WTC11 (cell line): ENCODE measurements around the gene TRAPPC10. TPM values are rescaled to one million over a fixed set of nuclear protein-coding genes. Genes with fewer than 3 reads are reported as not detected.

Experiments
- ATAC-seq: fragments of 200-7000 bp; cut with Tn5 transposase; 2 replicates; pipeline ENCODE4 v1.10.0; 2021; ENCODE audit warnings: mild to moderate bottlenecking, moderate library complexity
- CTCF ChIA-PET: fragments of 300-600 bp; sonication (Branson Sonifier 250); formaldehyde crosslinking; loops from one replicate; lab custom pipeline; 2021; ENCODE audit warnings: antibody characterized with exemption; lab: Charles Lee
- POLR2A ChIA-PET: fragments of 350-600 bp; sonication (Branson Sonifier 250); formaldehyde crosslinking; loops from one replicate; lab custom pipeline; 2021; ENCODE audit warnings: antibody characterized with exemption; lab: Charles Lee
- DNase-seq: peaks from one replicate; pipeline ENCODE4 v3.0.0; 2021; ENCODE audit warnings: low spot score
- H3K27ac Mint-ChIP-seq: 2 replicates; pipeline ENCODE4 v1.8.0; 2021; ENCODE audit warnings: mixed read lengths
- H3K27me3 Mint-ChIP-seq: 2 replicates; pipeline ENCODE4 v1.8.0; 2021; ENCODE audit warnings: low read depth, mild to moderate bottlenecking, moderate library complexity, mixed read lengths
- H3K36me3 Mint-ChIP-seq: 2 replicates; pipeline ENCODE4 v1.8.0; 2021; ENCODE audit warnings: mixed read lengths
- H3K4me1 Mint-ChIP-seq: 2 replicates; pipeline ENCODE4 v1.8.0; 2022; ENCODE audit warnings: mixed read lengths
- H3K4me3 Mint-ChIP-seq: 2 replicates; pipeline ENCODE4 v1.8.0; 2021; ENCODE audit warnings: mild to moderate bottlenecking, moderate library complexity, mixed read lengths
- H3K9me3 Mint-ChIP-seq: 2 replicates; pipeline ENCODE4 v1.8.0; 2021; ENCODE audit warnings: mixed read lengths
- ATF1 ChIP-seq: sonication (generic); formaldehyde crosslinking; IDR thresholded peaks from 2 replicates; pipeline ENCODE4 v1.8.1; 2023; ENCODE audit warnings: mild to moderate bottlenecking, moderate library complexity, missing genetic modification reagents
- CREB1 ChIP-seq: sonication (generic); formaldehyde crosslinking; IDR thresholded peaks from 2 replicates; pipeline ENCODE4 v1.8.0; 2023; ENCODE audit warnings: mild to moderate bottlenecking, missing genetic modification reagents
- CREM ChIP-seq: sonication (generic); formaldehyde crosslinking; IDR thresholded peaks from 2 replicates; pipeline ENCODE4 v1.8.1; 2022; ENCODE audit warnings: mild to moderate bottlenecking, missing genetic modification reagents, moderate library complexity
- ELF4 ChIP-seq: sonication (generic); formaldehyde crosslinking; IDR thresholded peaks from 2 replicates; pipeline ENCODE4 v1.8.1; 2022; ENCODE audit warnings: low read depth, mild to moderate bottlenecking, moderate library complexity, missing genetic modification reagents
- EMX1 ChIP-seq: fragments of 250-450 bp; sonication (Bioruptor Pico); IDR thresholded peaks from 2 replicates; pipeline ENCODE4 v1.8.0; 2021; ENCODE audit warnings: mild to moderate bottlenecking
- ESRRA ChIP-seq: sonication (generic); formaldehyde crosslinking; IDR thresholded peaks from 2 replicates; pipeline ENCODE4 v1.8.1; 2022; ENCODE audit warnings: mild to moderate bottlenecking, missing genetic modification reagents, borderline replicate concordance
- FOXK1 ChIP-seq: sonication (generic); formaldehyde crosslinking; IDR thresholded peaks from 2 replicates; pipeline ENCODE4 v1.8.0; 2022; ENCODE audit warnings: mild to moderate bottlenecking, moderate library complexity, missing genetic modification reagents
- JAZF1 ChIP-seq: fragments of 250-450 bp; sonication (Bioruptor Pico); IDR thresholded peaks from 2 replicates; pipeline ENCODE4 v1.9.0; 2021; ENCODE audit warnings: moderate library complexity, mild to moderate bottlenecking, inconsistent platforms
- MYBL2 ChIP-seq: sonication (generic); formaldehyde crosslinking; IDR thresholded peaks from 2 replicates; pipeline ENCODE4 v1.8.1; 2023; ENCODE audit warnings: mild to moderate bottlenecking, moderate library complexity, missing genetic modification reagents
- NFATC4 ChIP-seq: fragments of 250-450 bp; sonication (Bioruptor Pico); IDR thresholded peaks from 2 replicates; pipeline ENCODE4 v1.9.0; 2021; ENCODE audit warnings: mild to moderate bottlenecking
- NFYB ChIP-seq: sonication (generic); formaldehyde crosslinking; conservative IDR thresholded peaks from 2 replicates; pipeline ENCODE4 v1.8.0; 2022; ENCODE audit warnings: low read depth, missing genetic modification reagents
- NR1H2 ChIP-seq: sonication (generic); formaldehyde crosslinking; IDR thresholded peaks from 2 replicates; pipeline ENCODE4 v1.9.0; 2021; ENCODE audit warnings: mild to moderate bottlenecking, moderate library complexity, missing genetic modification reagents
- PRDM15 ChIP-seq: sonication (generic); formaldehyde crosslinking; IDR thresholded peaks from 2 replicates; pipeline ENCODE4 v1.8.0; 2022; ENCODE audit warnings: missing genetic modification reagents
- PRRX2 ChIP-seq: fragments of 250-450 bp; sonication (Bioruptor Pico); IDR thresholded peaks from 2 replicates; pipeline ENCODE4 v1.8.0; 2021; ENCODE audit warnings: mild to moderate bottlenecking
- RELA ChIP-seq: sonication (generic); formaldehyde crosslinking; IDR thresholded peaks from 2 replicates; pipeline ENCODE4 v1.8.1; 2022; ENCODE audit warnings: missing genetic modification reagents, mild to moderate bottlenecking, borderline replicate concordance
- SMAD4 ChIP-seq: sonication (generic); formaldehyde crosslinking; IDR thresholded peaks from 2 replicates; pipeline ENCODE4 v1.8.0; 2022; ENCODE audit warnings: mild to moderate bottlenecking, missing genetic modification reagents
- SOX15 ChIP-seq: fragments of 250-450 bp; sonication (Bioruptor Pico); IDR thresholded peaks from 2 replicates; pipeline ENCODE4 v1.9.0; 2021; ENCODE audit warnings: mild to moderate bottlenecking
- TP53 ChIP-seq: sonication (generic); formaldehyde crosslinking; IDR thresholded peaks from 2 replicates; pipeline ENCODE4 v1.8.1; 2023; ENCODE audit warnings: mild to moderate bottlenecking, missing genetic modification reagents
- ZBTB43 ChIP-seq: sonication (generic); formaldehyde crosslinking; IDR thresholded peaks from 2 replicates; pipeline ENCODE4 v1.8.1; 2023; ENCODE audit warnings: mild to moderate bottlenecking, missing genetic modification reagents
- ZMAT4 ChIP-seq: fragments of 250-450 bp; sonication (Bioruptor Pico); IDR thresholded peaks from 2 replicates; pipeline ENCODE4 v1.9.0; 2021; ENCODE audit warnings: mild to moderate bottlenecking
- ZNF263 ChIP-seq: sonication (generic); formaldehyde crosslinking; IDR thresholded peaks from 2 replicates; pipeline ENCODE4 v1.8.1; 2022; ENCODE audit warnings: low read depth, mild to moderate bottlenecking, moderate library complexity, missing genetic modification reagents
- ZNF317 ChIP-seq: sonication (generic); formaldehyde crosslinking; IDR thresholded peaks from 2 replicates; pipeline ENCODE4 v1.8.1; 2023; ENCODE audit warnings: low read depth, mild to moderate bottlenecking, moderate library complexity, missing genetic modification reagents, borderline replicate concordance
- ZNF423 ChIP-seq: fragments of 250-450 bp; sonication (Bioruptor Pico); IDR thresholded peaks from 2 replicates; pipeline ENCODE4 v2.1.2; 2022; ENCODE audit warnings: mild to moderate bottlenecking, moderate library complexity
- ZNF671 ChIP-seq: fragments of 250-450 bp; sonication (Bioruptor Pico); IDR thresholded peaks from 2 replicates; pipeline ENCODE4 v1.8.0; 2021; ENCODE audit warnings: mild to moderate bottlenecking
- ZSCAN18 ChIP-seq: fragments of 250-450 bp; sonication (Bioruptor Pico); IDR thresholded peaks from 2 replicates; pipeline ENCODE4 v2.1.2; 2022; ENCODE audit warnings: mild to moderate bottlenecking, moderate library complexity
- total RNA-seq: library from RNA; stranded (reverse); gene quantifications from 3 replicates; pipeline ENCODE4 v1.2.3, GENCODE V29; 2021
- TF ChIP-seq, protein P1 (sequence below): fragments of 200-600 bp; IDR thresholded peaks from 2 replicates; pipeline ENCODE4 v1.8.0; 2022; ENCODE audit warnings: antibody characterized with exemption
- TF ChIP-seq, protein P2 (sequence below): sonication (generic); formaldehyde crosslinking; IDR thresholded peaks from 2 replicates; pipeline ENCODE4 v1.8.1; 2022; ENCODE audit warnings: low read depth, missing genetic modification reagents, borderline replicate concordance

The TRAPPC10 gene
- total RNA-seq, 1 experiment from 2014 or later, result 34.5 TPM

DNA sequence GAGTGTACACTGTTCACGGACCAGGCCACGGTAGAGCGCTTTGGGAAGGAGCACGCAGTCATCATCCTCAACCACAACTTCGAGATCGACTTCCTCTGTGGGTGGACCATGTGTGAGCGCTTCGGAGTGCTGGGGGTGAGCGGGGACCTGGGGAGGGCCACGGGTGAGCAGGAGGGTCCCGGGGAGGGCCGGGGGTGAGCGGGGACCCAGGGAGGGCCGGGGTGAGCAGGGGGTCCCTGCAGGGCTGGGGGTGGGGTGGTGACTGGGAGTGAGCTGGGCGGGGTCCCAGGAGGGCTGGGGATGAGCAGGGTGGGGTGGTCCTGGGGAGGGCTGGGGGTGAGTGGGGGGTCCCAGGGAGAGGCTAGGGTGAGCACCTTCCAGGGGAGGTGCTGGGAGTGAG is 44.1 kb upstream of the TRAPPC10 start:
- POLR2A ChIA-PET, result no interaction called here
- TF ChIP-seq SMAD4 (CRISPR knock-in tag) (no peak), CREB1 (no peak), PRDM15 (CRISPR knock-in tag) (no peak), FOXK1 (no peak), PRRX2 (CRISPR knock-in tag) (no peak), ELF4 (CRISPR knock-in tag) (no peak), MYBL2 (CRISPR knock-in tag) (no peak), NFYB (CRISPR knock-in tag) (no peak), TP53 (CRISPR knock-in tag) (no peak), JAZF1 (CRISPR knock-in tag) (no peak), EMX1 (CRISPR knock-in tag) (no peak), NFATC4 (CRISPR knock-in tag) (no peak), ZNF317 (CRISPR knock-in tag) (no peak), ZNF263 (CRISPR knock-in tag) (no peak), ESRRA (CRISPR knock-in tag) (no peak), ZBTB43 (no peak)
- TF ChIP-seq, protein P1, sequence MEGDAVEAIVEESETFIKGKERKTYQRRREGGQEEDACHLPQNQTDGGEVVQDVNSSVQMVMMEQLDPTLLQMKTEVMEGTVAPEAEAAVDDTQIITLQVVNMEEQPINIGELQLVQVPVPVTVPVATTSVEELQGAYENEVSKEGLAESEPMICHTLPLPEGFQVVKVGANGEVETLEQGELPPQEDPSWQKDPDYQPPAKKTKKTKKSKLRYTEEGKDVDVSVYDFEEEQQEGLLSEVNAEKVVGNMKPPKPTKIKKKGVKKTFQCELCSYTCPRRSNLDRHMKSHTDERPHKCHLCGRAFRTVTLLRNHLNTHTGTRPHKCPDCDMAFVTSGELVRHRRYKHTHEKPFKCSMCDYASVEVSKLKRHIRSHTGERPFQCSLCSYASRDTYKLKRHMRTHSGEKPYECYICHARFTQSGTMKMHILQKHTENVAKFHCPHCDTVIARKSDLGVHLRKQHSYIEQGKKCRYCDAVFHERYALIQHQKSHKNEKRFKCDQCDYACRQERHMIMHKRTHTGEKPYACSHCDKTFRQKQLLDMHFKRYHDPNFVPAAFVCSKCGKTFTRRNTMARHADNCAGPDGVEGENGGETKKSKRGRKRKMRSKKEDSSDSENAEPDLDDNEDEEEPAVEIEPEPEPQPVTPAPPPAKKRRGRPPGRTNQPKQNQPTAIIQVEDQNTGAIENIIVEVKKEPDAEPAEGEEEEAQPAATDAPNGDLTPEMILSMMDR, result no peak
- TF ChIP-seq, all 79 proteins: peak for 0

GRCh38 chr21:43968410-43969114 is 43.5 kb upstream of the TRAPPC10 start:
- ChIA-PET POLR2A (no interaction called here), CTCF (interaction anchor here (0.8 kb wide), 1 partner anchor 27 kb away, joined by 3 read pairs; no protein-coding TSS in a partner anchor)
- ATAC-seq (no peak), DNase-seq (no peak)
- Mint-ChIP-seq H3K27me3 (no peaks in the 10 kb centered on the region), H3K4me1 (no peaks in the 10 kb centered on the region), H3K9me3 (no peaks in the 10 kb centered on the region), H3K27ac (no peak overlapping the region), H3K36me3 (no peaks in the 10 kb centered on the region), H3K4me3 (no peak overlapping the region)
- no peak for TF ChIP-seq SOX15 (CRISPR knock-in tag)
- no peak for TF ChIP-seq NFYB (CRISPR knock-in tag)
- TF ChIP-seq ZSCAN18 (CRISPR knock-in tag), result no peak
- TF ChIP-seq ATF1 (CRISPR knock-in tag), result no peak
- TF ChIP-seq SMAD4 (CRISPR knock-in tag), result no peak
- TF ChIP-seq, protein P2, sequence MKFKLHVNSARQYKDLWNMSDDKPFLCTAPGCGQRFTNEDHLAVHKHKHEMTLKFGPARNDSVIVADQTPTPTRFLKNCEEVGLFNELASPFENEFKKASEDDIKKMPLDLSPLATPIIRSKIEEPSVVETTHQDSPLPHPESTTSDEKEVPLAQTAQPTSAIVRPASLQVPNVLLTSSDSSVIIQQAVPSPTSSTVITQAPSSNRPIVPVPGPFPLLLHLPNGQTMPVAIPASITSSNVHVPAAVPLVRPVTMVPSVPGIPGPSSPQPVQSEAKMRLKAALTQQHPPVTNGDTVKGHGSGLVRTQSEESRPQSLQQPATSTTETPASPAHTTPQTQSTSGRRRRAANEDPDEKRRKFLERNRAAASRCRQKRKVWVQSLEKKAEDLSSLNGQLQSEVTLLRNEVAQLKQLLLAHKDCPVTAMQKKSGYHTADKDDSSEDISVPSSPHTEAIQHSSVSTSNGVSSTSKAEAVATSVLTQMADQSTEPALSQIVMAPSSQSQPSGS (CRISPR knock-in tag), result no peak
- no peak for TF ChIP-seq CREM (CRISPR knock-in tag)
- no peak for TF ChIP-seq ZNF671
- TF ChIP-seq ZMAT4 (CRISPR knock-in tag), result no peak
- TF ChIP-seq ZNF423 (CRISPR knock-in tag), result no peak
- no peak for TF ChIP-seq RELA
- no peak for TF ChIP-seq NR1H2 (CRISPR knock-in tag)

More for the DNA sequence above, 44.1 kb upstream of the TRAPPC10 start:
- Mint-ChIP-seq H3K27ac (no peak overlapping the region), H3K36me3 (no peaks in the 10 kb centered on the region), H3K27me3 (no peaks in the 10 kb centered on the region), H3K4me1 (no peaks in the 10 kb centered on the region), H3K4me3 (no peak overlapping the region), H3K9me3 (peaks cover 2% of the 10 kb centered on the region)
- no peak for ATAC-seq
- no peak for DNase-seq
- CTCF ChIA-PET, result no interaction called here
